PC-3 (cell line): ENCODE results near the gene SH3RF3.

Experiments
- EZH2 ChIP-seq: fragments of 300-600 bp; sonication (generic); IDR thresholded peaks from one replicate; pipeline ENCODE4 v1.6.1; 2017; ENCODE audit warnings: antibody characterized with exemption, mild to moderate bottlenecking, low read length; ENCODE audit not compliant: unreplicated experiment
- TF ChIP-seq, protein P1 (sequence below): fragments of 300-600 bp; sonication (generic); conservative IDR thresholded peaks from 2 replicates; pipeline ENCODE4 v1.5.1; 2017; ENCODE audit warnings: antibody characterized with exemption, low read depth, mild to moderate bottlenecking, low read length

DNA sequence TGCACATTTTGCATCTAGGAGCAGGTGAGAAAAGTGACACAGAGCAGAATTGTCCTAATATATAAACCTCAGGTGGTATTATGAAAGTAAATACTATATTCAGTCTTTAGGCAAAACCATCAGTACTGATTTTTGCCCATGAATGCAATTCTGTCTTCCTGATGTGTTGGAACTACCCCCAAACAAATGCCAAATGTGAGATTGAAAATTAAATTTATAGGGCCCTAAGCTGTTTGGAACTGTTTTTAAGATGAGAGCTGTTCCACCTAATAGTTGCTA is 115.2 kb downstream of the SH3RF3 start:
- TF ChIP-seq, protein P1, sequence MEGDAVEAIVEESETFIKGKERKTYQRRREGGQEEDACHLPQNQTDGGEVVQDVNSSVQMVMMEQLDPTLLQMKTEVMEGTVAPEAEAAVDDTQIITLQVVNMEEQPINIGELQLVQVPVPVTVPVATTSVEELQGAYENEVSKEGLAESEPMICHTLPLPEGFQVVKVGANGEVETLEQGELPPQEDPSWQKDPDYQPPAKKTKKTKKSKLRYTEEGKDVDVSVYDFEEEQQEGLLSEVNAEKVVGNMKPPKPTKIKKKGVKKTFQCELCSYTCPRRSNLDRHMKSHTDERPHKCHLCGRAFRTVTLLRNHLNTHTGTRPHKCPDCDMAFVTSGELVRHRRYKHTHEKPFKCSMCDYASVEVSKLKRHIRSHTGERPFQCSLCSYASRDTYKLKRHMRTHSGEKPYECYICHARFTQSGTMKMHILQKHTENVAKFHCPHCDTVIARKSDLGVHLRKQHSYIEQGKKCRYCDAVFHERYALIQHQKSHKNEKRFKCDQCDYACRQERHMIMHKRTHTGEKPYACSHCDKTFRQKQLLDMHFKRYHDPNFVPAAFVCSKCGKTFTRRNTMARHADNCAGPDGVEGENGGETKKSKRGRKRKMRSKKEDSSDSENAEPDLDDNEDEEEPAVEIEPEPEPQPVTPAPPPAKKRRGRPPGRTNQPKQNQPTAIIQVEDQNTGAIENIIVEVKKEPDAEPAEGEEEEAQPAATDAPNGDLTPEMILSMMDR: no peak
- no peak for TF ChIP-seq EZH2
